Measurements from ENCODE around the gene SLC16A3. TPM values are rescaled to one million over a fixed set of nuclear protein-coding genes. Genes with fewer than 3 reads are reported as not detected.
A peak's percentile ranks its signal among the peaks of the same experiment; 100 is the strongest.

Gene SLC16A3
- total and polyA plus RNA-seq, 10 of the 15 experiments (the other 5 are each of a cell fraction or from before 2014, with no cell fraction given): 0.10 to 46.5 (median 8.0) TPM

DNA sequence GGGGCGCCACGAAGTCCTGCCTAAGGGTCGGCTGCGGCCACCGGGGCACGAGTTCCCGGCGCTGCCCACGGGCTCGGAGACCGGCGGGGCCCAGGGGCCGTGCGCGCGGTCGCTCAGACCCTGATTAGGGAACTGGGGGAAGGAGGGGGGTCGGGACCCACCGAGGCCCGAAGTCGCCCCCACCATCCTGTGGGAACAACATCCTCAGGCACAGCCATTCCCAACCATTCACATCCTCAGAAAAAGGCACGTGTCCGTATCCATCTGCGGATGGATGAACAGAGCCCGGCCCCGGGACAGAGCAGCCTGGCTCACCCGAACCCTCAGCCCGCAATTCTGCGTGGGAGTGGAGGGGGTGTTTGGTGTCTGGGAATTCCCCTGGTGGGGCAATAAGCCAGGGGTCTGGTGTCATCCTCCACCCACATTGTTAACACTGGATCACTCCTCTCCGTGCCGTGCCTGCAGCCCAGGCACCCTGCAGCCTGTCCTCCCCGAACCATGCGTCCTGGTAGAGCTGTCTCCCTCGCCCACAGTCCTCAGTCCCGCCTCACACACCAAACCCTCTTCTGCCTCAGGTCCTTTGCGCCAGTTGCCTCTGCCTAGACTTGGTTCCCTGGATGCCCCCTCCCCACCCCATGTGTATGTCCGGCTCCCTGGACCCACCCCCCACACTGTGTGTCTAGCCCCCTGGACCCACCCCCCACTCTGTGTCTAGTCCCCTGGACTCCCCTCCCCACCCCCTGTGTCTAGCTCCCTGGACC is 15.4 kb upstream of the SLC16A3 start (continued):
- TF ChIP-seq ZNF24 (IDR thresholded peaks at IDR 0.05) (no peak), POU2F2 (IDR thresholded peaks at IDR 0.05; ENCODE audit: borderline replicate concordance, low read depth, low read length) (no peak), YBX1 (IDR thresholded peaks at IDR 0.05) (no peak), POLR2A (IDR thresholded peaks at IDR 0.05; ENCODE audit: low read depth, low read length) (peak; percentile 49), SUPT20H (IDR thresholded peaks at IDR 0.05; ENCODE audit: borderline replicate concordance, control insufficient read depth, low read depth, low read length) (no peak), RCOR1 (conservative IDR thresholded peaks at IDR 0.05; ENCODE audit: low read depth, low read length) (no peak), KDM1A (IDR thresholded peaks at IDR 0.05; ENCODE audit: borderline replicate concordance) (no peak), IKZF1 (conservative IDR thresholded peaks at IDR 0.05) (peak; percentile 26; the same call in 1 of the 2 replicates), NFYB (IDR thresholded peaks at IDR 0.05; ENCODE audit: insufficient read depth, low read depth, low read length) (no peak), CHD4 (IDR thresholded peaks at IDR 0.05) (no peak), CREM (IDR thresholded peaks at IDR 0.05; ENCODE audit: low read depth) (no peak), CREB1 (IDR thresholded peaks at IDR 0.05; ENCODE audit: low read depth) (no peak), RAD21 (IDR thresholded peaks at IDR 0.05; ENCODE audit: insufficient read depth, low read depth, low read length) (no peak), RAD51 (IDR thresholded peaks at IDR 0.05) (no peak), ESRRA (IDR thresholded peaks at IDR 0.05; ENCODE audit: low read length) (no peak), HDAC2 (IDR thresholded peaks at IDR 0.05) (no peak), TAF1 (IDR thresholded peaks at IDR 0.05; ENCODE audit: borderline replicate concordance, low read depth, low read length) (no peak), HCFC1 (IDR thresholded peaks at IDR 0.05; ENCODE audit: low read length) (no peak), NFYA (IDR thresholded peaks at IDR 0.05; ENCODE audit: borderline replicate concordance, low read depth, low read length) (no peak), POLR2AphosphoS2 (IDR thresholded peaks at IDR 0.05; ENCODE audit: low read depth, low read length) (no peak), BHLHE40 (IDR thresholded peaks at IDR 0.05; ENCODE audit: borderline replicate concordance in 1 of 2, low read depth in 2 of 2, low read length in 1 of 2) (peak in 1 of 2 experiments; percentile 14; a peak in 1 of 4 replicates), TARDBP (IDR thresholded peaks at IDR 0.05; ENCODE audit: borderline replicate concordance) (no peak), RUNX3 (IDR thresholded peaks at IDR 0.05; ENCODE audit: low read length) (peak; percentile 83), KLF5 (IDR thresholded peaks at IDR 0.05; ENCODE audit: partially characterized antibody) (no peak), ZNF217 (IDR thresholded peaks at IDR 0.05) (no peak), BACH1 (IDR thresholded peaks at IDR 0.05; ENCODE audit: borderline replicate concordance) (no peak), CBX5 (IDR thresholded peaks at IDR 0.05; ENCODE audit: low read depth) (no peak), SMARCA5 (IDR thresholded peaks at IDR 0.05) (no peak)
- TF ChIP-seq, protein P1, sequence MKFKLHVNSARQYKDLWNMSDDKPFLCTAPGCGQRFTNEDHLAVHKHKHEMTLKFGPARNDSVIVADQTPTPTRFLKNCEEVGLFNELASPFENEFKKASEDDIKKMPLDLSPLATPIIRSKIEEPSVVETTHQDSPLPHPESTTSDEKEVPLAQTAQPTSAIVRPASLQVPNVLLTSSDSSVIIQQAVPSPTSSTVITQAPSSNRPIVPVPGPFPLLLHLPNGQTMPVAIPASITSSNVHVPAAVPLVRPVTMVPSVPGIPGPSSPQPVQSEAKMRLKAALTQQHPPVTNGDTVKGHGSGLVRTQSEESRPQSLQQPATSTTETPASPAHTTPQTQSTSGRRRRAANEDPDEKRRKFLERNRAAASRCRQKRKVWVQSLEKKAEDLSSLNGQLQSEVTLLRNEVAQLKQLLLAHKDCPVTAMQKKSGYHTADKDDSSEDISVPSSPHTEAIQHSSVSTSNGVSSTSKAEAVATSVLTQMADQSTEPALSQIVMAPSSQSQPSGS (IDR thresholded peaks at IDR 0.05; ENCODE audit: low read length): no peak
- TF ChIP-seq, protein P2, sequence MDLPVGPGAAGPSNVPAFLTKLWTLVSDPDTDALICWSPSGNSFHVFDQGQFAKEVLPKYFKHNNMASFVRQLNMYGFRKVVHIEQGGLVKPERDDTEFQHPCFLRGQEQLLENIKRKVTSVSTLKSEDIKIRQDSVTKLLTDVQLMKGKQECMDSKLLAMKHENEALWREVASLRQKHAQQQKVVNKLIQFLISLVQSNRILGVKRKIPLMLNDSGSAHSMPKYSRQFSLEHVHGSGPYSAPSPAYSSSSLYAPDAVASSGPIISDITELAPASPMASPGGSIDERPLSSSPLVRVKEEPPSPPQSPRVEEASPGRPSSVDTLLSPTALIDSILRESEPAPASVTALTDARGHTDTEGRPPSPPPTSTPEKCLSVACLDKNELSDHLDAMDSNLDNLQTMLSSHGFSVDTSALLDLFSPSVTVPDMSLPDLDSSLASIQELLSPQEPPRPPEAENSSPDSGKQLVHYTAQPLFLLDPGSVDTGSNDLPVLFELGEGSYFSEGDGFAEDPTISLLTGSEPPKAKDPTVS (IDR thresholded peaks at IDR 0.05; ENCODE audit: low read depth, low read length): no peak
